DMS153 treated with DMSO at 0.1 percent for 48 hours (cell line): ENCODE results near the gene RGS17.
"Not testable (repeated sequence)": the region's sequence is repeated elsewhere in the genome, so short reads cannot be mapped to it uniquely, and the experiment has no call there.

ENCODE experiments used
- DNase-seq: peaks from one replicate; lab custom pipeline; 2025; ENCODE audit not compliant: unreplicated experiment; lab: John Stamatoyannopoulos, UW

Gene RGS17

GRCh38 chr6:153126218-153126617 is 4.9 kb downstream of the RGS17 start:
- no peak for DNase-seq

- peak; percentile 80 for DNase-seq
These were observed 6.0 kb downstream of the RGS17 start for GRCh38 chr6:153125032-153125431.

GRCh38 chr6:153123801-153124200 is 7.3 kb downstream of the RGS17 start:
- DNase-seq = no peak

GRCh38 chr6:153121311-153121710 is 9.8 kb downstream of the RGS17 start:
- DNase-seq = no peak

GRCh38 chr6:153117986-153118879 is 12.8 kb downstream of the RGS17 start:
- DNase-seq = no peak

GRCh38 chr6:153111082-153111481 is 20.0 kb downstream of the RGS17 start:
- DNase-seq = not testable (repeated sequence)

GRCh38 chr6:153110612-153111011 is 20.5 kb downstream of the RGS17 start:
- not testable (repeated sequence) for DNase-seq

GRCh38 chr6:153108315-153108714 is 22.8 kb downstream of the RGS17 start:
- DNase-seq = no peak

- DNase-seq = no peak
These were observed 25.1 kb downstream of the RGS17 start for GRCh38 chr6:153106021-153106420.

GRCh38 chr6:153104220-153104619 is 26.9 kb downstream of the RGS17 start:
- DNase-seq = no peak

- peak; percentile 73 for DNase-seq
These were observed 27.8 kb downstream of the RGS17 start for GRCh38 chr6:153103319-153103655.

- no peak for DNase-seq
These were observed 28.3 kb downstream of the RGS17 start for GRCh38 chr6:153102605-153103318.

GRCh38 chr6:153101461-153101860 is 29.6 kb downstream of the RGS17 start:
- no peak for DNase-seq

- DNase-seq = no peak
These were observed 31.4 kb downstream of the RGS17 start for GRCh38 chr6:153099636-153100035.

- no peak for DNase-seq
These were observed 34.3 kb downstream of the RGS17 start for GRCh38 chr6:153096792-153097191.

- no peak for DNase-seq
These were observed 35.1 kb downstream of the RGS17 start for GRCh38 chr6:153096031-153096430.

- DNase-seq = no peak
These were observed 38.7 kb downstream of the RGS17 start for GRCh38 chr6:153092082-153093013.

GRCh38 chr6:153090241-153090930 is 40.7 kb downstream of the RGS17 start:
- no peak for DNase-seq

GRCh38 chr6:153088796-153089195 is 42.3 kb downstream of the RGS17 start:
- DNase-seq = no peak

GRCh38 chr6:153087436-153087835 is 43.6 kb downstream of the RGS17 start:
- DNase-seq = no peak
